ENCODE results near the gene IPO11.

DNA sequence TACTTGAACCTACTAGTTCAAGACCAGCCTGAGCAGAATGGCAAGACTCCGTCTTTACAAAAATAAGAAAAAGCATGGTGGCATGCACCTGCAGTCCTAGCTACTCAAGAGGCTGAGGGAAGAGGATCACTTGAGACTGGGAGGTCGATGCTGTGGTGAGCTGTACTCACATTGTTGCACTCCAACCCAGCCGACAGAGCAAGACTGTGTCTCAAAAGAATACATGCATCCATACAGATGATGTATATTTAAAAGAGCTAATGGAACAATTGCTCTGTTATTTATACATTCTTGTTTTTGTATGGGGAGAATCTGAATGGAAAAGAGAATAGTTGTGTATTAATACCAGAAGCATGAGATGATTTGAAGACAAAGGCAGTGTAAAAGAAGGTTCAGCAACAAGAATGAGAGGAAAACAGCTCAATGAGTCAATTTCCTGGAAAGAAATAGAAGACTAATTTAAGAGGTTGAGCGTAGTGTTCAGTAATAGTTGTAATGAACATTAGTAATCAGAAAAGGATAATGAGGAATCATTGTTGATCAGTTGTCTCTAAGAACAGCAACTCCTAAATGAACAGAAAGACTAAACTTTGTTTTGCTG is 164.1 kb downstream of the IPO11 start:
- TF ChIP-seq, protein P1, sequence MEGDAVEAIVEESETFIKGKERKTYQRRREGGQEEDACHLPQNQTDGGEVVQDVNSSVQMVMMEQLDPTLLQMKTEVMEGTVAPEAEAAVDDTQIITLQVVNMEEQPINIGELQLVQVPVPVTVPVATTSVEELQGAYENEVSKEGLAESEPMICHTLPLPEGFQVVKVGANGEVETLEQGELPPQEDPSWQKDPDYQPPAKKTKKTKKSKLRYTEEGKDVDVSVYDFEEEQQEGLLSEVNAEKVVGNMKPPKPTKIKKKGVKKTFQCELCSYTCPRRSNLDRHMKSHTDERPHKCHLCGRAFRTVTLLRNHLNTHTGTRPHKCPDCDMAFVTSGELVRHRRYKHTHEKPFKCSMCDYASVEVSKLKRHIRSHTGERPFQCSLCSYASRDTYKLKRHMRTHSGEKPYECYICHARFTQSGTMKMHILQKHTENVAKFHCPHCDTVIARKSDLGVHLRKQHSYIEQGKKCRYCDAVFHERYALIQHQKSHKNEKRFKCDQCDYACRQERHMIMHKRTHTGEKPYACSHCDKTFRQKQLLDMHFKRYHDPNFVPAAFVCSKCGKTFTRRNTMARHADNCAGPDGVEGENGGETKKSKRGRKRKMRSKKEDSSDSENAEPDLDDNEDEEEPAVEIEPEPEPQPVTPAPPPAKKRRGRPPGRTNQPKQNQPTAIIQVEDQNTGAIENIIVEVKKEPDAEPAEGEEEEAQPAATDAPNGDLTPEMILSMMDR (conservative IDR thresholded peaks at IDR 0.05 in 1 of 2, IDR thresholded peaks at IDR 0.05 in 1 of 2; ENCODE audit: extremely low read depth in 1 of 2, insufficient read depth in 1 of 2, low read depth in 1 of 2, low read length in 2 of 2), result no peak
- TF ChIP-seq EZH2 (IDR thresholded peaks at IDR 0.05; ENCODE audit: borderline replicate concordance, low read length), result no peak
